ENCODE data around the gene NHERF2. TPM values are rescaled to one million over a fixed set of nuclear protein-coding genes. Genes with fewer than 3 reads are reported as not detected.
A peak's percentile ranks its signal among the peaks of the same experiment; 100 is the strongest.

The NHERF2 gene
- total and polyA plus RNA-seq, 9 of the 15 experiments (the other 6 are each of a cell fraction or from before 2014, with no cell fraction given), result 0.15 to 42.0 (median 12.5) TPM

- TF ChIP-seq, protein P1, sequence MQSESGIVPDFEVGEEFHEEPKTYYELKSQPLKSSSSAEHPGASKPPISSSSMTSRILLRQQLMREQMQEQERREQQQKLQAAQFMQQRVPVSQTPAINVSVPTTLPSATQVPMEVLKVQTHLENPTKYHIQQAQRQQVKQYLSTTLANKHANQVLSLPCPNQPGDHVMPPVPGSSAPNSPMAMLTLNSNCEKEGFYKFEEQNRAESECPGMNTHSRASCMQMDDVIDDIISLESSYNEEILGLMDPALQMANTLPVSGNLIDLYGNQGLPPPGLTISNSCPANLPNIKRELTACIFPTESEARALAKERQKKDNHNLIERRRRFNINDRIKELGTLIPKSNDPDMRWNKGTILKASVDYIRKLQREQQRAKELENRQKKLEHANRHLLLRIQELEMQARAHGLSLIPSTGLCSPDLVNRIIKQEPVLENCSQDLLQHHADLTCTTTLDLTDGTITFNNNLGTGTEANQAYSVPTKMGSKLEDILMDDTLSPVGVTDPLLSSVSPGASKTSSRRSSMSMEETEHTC (IDR thresholded peaks at IDR 0.05), result peak; percentile 39; the same call in 1 of the 2 replicates
- no peak for TF ChIP-seq ZFP1 (CRISPR knock-in tag; IDR thresholded peaks at IDR 0.05)
- TF ChIP-seq ZNF3 (CRISPR knock-in tag; IDR thresholded peaks at IDR 0.05), result no peak
- TF ChIP-seq, protein P2, sequence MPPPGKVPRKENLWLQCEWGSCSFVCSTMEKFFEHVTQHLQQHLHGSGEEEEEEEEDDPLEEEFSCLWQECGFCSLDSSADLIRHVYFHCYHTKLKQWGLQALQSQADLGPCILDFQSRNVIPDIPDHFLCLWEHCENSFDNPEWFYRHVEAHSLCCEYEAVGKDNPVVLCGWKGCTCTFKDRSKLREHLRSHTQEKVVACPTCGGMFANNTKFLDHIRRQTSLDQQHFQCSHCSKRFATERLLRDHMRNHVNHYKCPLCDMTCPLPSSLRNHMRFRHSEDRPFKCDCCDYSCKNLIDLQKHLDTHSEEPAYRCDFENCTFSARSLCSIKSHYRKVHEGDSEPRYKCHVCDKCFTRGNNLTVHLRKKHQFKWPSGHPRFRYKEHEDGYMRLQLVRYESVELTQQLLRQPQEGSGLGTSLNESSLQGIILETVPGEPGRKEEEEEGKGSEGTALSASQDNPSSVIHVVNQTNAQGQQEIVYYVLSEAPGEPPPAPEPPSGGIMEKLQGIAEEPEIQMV (tag; conservative IDR thresholded peaks at IDR 0.05; ENCODE audit: low read depth), result no peak
- TF ChIP-seq ZNF274 (IDR thresholded peaks at IDR 0.05; ENCODE audit: borderline replicate concordance, low read depth, low read length), result no peak
- TF ChIP-seq MXI1 (IDR thresholded peaks at IDR 0.05; ENCODE audit: low read depth, low read length), result no peak
- TF ChIP-seq ZBTB7A (IDR thresholded peaks at IDR 0.05; ENCODE audit: borderline replicate concordance, control insufficient read depth, low read depth, low read length), result no peak
- no peak for TF ChIP-seq BRD4 (IDR thresholded peaks at IDR 0.05)
- peak; percentile 45 for TF ChIP-seq RBFOX2 (IDR thresholded peaks at IDR 0.05; ENCODE audit: low read depth, low read length)
- TF ChIP-seq, protein P3, sequence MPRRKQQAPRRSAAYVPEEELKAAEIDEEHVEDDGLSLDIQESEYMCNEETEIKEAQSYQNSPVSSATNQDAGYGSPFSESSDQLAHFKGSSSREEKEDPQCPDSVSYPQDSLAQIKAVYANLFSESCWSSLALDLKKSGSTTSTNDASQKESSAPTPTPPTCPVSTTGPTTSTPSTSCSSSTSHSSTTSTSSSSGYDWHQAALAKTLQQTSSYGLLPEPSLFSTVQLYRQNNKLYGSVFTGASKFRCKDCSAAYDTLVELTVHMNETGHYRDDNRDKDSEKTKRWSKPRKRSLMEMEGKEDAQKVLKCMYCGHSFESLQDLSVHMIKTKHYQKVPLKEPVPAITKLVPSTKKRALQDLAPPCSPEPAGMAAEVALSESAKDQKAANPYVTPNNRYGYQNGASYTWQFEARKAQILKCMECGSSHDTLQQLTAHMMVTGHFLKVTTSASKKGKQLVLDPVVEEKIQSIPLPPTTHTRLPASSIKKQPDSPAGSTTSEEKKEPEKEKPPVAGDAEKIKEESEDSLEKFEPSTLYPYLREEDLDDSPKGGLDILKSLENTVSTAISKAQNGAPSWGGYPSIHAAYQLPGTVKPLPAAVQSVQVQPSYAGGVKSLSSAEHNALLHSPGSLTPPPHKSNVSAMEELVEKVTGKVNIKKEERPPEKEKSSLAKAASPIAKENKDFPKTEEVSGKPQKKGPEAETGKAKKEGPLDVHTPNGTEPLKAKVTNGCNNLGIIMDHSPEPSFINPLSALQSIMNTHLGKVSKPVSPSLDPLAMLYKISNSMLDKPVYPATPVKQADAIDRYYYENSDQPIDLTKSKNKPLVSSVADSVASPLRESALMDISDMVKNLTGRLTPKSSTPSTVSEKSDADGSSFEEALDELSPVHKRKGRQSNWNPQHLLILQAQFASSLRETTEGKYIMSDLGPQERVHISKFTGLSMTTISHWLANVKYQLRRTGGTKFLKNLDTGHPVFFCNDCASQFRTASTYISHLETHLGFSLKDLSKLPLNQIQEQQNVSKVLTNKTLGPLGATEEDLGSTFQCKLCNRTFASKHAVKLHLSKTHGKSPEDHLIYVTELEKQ (CRISPR knock-in tag; IDR thresholded peaks at IDR 0.05), result no peak
- no peak for TF ChIP-seq U2AF2 (optimal IDR thresholded peaks at IDR 0.05; ENCODE audit: low read depth, low read length)
- TF ChIP-seq, protein P4, sequence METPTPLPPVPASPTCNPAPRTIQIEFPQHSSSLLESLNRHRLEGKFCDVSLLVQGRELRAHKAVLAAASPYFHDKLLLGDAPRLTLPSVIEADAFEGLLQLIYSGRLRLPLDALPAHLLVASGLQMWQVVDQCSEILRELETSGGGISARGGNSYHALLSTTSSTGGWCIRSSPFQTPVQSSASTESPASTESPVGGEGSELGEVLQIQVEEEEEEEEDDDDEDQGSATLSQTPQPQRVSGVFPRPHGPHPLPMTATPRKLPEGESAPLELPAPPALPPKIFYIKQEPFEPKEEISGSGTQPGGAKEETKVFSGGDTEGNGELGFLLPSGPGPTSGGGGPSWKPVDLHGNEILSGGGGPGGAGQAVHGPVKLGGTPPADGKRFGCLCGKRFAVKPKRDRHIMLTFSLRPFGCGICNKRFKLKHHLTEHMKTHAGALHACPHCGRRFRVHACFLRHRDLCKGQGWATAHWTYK (CRISPR knock-in tag; IDR thresholded peaks at IDR 0.05), result no peak
- peak; percentile 22 for TF ChIP-seq PCBP1 (IDR thresholded peaks at IDR 0.05; ENCODE audit: low read depth, low read length, poor library complexity, severe bottlenecking)
- no peak for TF ChIP-seq ZFP36 (IDR thresholded peaks at IDR 0.05; ENCODE audit: low read depth, low read length, partially characterized antibody)
- TF ChIP-seq CBX3 (IDR thresholded peaks at IDR 0.05; ENCODE audit: borderline replicate concordance in 1 of 2, low read length in 2 of 2), result no peak
- no peak for TF ChIP-seq ARNT (IDR thresholded peaks at IDR 0.05)
- TF ChIP-seq SIN3A (IDR thresholded peaks at IDR 0.05; ENCODE audit: borderline replicate concordance in 2 of 2, control insufficient read depth in 1 of 2, low read depth in 2 of 2, low read length in 2 of 2), result 0 out of 4 replicates have a peak, but pooled peaks of 1 of the 2 experiments have one; percentile 17
- TF ChIP-seq GTF2E2 (tag; IDR thresholded peaks at IDR 0.05), result no peak
- no peak for TF ChIP-seq TEAD2 (tag; IDR thresholded peaks at IDR 0.05)
Observed at GRCh38 chr16:1984347-1985225, 42.1 kb upstream of the NHERF2 start (continued).

Data from K562 (cell line).